Coronary artery (tissue), 2 donors: ENCODE data around the gene C5orf46.

Source experiments
- DNase-seq: peaks from one replicate; pipeline ENCODE4 v3.0.0-alpha.2; 2017; ENCODE audit warnings: low spot score
- H3K27ac ChIP-seq, 2 donors: fragments of 200-600 bp; sonication (generic); one replicate each; pipeline ENCODE4 v1.5.1; 2016 to 2019
- H3K4me3 ChIP-seq: fragments of 200-600 bp; sonication (generic); 2 replicates; pipeline ENCODE4 v1.5.1; 2016; ENCODE audit warnings: mild to moderate bottlenecking, moderate library complexity
- TF ChIP-seq, protein P1 (sequence below): fragments of 200-600 bp; sonication (generic); IDR thresholded peaks from one replicate; pipeline ENCODE4 v1.5.1; 2019; ENCODE audit warnings: antibody characterized with exemption

Gene C5orf46

DNA sequence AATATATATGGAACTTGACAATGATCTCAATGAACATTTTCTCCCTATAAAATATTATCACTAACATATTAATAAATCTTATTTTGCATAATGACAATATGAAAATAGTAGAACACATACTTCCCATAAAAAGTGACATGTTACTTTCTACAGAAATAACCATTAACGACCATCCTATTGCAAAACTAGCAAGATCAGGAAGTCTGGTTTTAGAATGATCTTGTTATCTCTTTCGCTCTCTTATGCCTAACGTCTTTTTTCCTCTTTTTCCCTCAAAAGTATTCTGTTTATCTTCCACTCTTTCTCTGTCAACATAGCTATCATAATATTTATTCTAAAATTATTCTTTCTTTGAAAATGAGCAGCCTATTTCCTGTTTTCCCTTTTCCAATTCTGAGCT is 21.6 kb upstream of the C5orf46 start:
- DNase-seq = no peak
- H3K27ac ChIP-seq = no peak overlapping the region
- TF ChIP-seq, protein P1, sequence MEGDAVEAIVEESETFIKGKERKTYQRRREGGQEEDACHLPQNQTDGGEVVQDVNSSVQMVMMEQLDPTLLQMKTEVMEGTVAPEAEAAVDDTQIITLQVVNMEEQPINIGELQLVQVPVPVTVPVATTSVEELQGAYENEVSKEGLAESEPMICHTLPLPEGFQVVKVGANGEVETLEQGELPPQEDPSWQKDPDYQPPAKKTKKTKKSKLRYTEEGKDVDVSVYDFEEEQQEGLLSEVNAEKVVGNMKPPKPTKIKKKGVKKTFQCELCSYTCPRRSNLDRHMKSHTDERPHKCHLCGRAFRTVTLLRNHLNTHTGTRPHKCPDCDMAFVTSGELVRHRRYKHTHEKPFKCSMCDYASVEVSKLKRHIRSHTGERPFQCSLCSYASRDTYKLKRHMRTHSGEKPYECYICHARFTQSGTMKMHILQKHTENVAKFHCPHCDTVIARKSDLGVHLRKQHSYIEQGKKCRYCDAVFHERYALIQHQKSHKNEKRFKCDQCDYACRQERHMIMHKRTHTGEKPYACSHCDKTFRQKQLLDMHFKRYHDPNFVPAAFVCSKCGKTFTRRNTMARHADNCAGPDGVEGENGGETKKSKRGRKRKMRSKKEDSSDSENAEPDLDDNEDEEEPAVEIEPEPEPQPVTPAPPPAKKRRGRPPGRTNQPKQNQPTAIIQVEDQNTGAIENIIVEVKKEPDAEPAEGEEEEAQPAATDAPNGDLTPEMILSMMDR = no peak
- H3K4me3 ChIP-seq = no peak overlapping the region

DNA sequence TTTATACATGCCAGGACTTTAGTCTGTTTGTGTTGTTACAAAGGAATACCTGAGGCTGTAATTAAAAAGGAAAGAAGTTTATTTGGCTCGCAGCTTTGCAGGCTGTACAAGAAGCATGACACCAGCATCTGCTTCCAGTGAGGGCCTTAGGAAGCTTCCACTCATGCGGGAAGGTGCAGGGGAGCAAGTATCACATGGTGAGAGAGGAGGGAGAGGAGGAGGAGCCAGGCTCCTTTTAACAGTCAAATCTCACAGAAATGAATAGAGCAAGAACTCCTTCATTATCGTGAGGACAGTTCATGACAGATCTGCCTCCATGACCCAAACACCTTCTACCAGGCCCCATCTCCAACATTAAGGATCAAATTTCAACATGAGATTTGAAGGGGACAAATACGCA is 18.7 kb upstream of the C5orf46 start:
- DNase-seq = no peak
- Histone ChIP-seq H3K4me3 (no peak overlapping the region), H3K27ac (no peak overlapping the region)
- TF ChIP-seq, protein P1 = no peak

DNA sequence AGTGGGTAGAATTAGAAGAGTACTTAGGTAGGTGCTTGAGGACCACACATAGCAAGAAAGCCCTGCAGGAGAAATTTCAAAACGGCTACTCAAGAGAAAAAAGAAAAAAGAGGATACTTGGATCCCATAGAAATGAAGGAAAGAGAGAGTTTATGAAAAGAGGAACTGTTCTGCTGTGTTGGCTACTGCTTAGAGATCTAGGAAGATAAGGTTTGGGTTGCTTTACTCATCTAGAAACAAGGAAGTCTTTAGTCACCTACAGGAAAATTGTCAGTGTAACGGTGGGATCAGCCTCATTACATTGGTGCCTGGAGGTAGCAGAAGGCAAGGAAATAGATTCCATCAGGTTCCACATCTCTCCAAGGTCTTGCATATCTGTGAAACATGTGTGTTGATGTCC is 14.8 kb upstream of the C5orf46 start:
- no peak overlapping the region for H3K27ac ChIP-seq
- TF ChIP-seq, protein P1 = no peak
- no peak for DNase-seq
- no peak overlapping the region for H3K4me3 ChIP-seq

DNA sequence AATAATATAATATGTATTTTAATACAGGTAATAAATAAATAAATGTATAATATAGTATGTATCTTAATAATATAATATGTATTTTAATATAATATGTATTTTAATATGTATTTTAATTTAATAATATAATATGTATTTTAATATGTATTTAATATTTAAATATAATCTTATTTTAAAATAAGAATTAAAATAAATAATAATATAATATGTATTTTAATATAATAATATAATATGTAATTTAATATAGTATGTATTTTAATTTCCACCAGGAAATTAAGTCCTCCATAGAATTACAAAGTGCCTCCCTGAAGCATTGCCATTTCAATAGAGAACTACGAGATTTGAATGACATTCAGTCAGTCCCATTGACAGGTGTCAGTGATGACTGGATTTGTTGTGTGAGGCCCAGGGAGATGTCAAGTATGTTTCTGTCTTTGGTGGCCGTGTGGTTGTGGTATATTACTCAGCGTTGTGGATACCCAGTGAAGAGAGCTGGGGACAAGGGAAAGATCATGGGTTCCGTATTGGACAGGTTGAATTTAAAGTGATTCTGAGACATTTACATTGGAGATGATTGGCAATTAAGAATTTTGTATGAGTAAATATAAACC is 14.2 kb upstream of the C5orf46 start:
- DNase-seq = no peak
- Histone ChIP-seq H3K27ac (no peak overlapping the region), H3K4me3 (no peak overlapping the region)
- TF ChIP-seq, protein P1 = no peak

DNA sequence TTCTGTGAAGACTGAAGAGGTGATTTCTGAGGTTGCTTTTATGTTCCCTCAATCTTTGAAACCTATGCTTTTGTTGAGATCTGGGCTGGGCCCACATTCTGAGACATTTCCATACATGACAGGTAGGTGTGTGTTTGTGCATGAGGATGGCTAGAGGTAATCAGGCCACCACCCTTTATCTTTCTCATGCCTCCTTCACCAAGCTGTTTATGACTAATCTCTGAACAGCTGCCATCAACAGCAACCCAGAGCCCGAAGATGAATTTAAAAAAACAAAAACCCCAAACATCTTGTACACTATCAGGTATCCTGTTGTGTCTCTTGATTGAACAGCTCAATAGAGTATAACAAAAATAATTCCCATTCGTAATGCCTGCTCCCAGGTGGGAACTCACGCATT is 12.6 kb upstream of the C5orf46 start:
- H3K27ac ChIP-seq = no peak overlapping the region
- no peak overlapping the region for H3K4me3 ChIP-seq
- no peak for DNase-seq
- TF ChIP-seq, protein P1 = no peak

DNA sequence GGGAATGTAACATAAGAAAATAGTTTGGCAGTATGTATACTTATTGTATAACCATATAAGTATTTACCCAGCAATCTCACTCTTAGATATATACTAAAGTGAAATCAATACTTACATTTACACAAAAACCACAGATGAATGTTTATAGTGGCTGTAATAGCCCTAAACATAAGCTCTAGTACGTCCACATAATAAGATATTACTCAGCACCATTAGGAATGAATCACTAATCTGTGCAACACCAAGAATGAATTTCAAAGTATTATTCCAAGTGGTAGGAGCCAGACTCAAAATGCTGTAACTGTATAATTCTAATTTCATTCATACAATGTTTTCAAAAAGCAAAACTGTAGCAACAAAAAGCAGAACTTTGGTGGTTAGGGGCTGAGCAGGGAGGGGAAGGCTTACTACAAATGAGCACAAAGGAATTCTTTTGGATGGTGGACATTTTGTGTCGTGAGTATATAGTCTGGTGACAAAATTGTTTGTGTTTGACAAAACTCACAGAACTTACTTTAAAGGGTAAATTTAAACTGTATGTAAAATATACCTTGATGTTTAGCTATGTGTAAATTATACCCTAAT is 11.9 kb upstream of the C5orf46 start:
- TF ChIP-seq, protein P1 = no peak
- DNase-seq = no peak

DNA sequence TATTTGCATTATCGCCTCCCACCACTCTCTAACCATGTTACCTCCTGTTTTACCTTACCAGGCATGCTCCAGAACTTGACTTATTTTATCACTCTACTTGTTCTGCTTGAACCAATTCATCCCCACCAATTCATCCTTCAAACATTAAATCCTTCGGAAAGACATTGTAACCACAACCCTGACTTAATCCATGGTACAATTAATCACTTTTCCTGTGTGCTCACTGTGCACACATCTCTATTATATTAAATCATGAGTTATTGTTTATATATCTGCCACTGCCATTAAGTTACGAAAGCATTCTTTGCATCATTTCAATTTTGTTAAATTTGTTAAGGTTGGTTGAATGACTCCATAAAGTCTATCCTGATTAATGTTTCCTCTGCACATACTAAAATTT is 7.4 kb upstream of the C5orf46 start:
- Histone ChIP-seq H3K27ac (no peak overlapping the region), H3K4me3 (no peak overlapping the region)
- no peak for DNase-seq
- TF ChIP-seq, protein P1 = no peak

More for the DNA sequence above, 11.9 kb upstream of the C5orf46 start:
- no peak overlapping the region for H3K4me3 ChIP-seq
- no peak overlapping the region for H3K27ac ChIP-seq
